MM.1S (cell line): ENCODE results near the gene C12orf75.

ENCODE experiments used
- DNase-seq: peaks from one replicate; pipeline ENCODE4 v3.0.0-alpha.2; 2015
- H2AFZ ChIP-seq: fragments of 300-600 bp; sonication (generic); 2 replicates; pipeline ENCODE4 v1.6.0; 2016; ENCODE audit warnings: antibody characterized with exemption, low read length
- H3F3A ChIP-seq: fragments of 300-600 bp; sonication (generic); 2 replicates; pipeline ENCODE4 v1.6.1; 2016; ENCODE audit warnings: mild to moderate bottlenecking, antibody characterized with exemption, low read length, moderate library complexity, mixed read lengths; ENCODE audit not compliant: insufficient read depth
- H3K27ac ChIP-seq: fragments of 300-600 bp; sonication (generic); 2 replicates; pipeline ENCODE4 v1.5.1; 2016; ENCODE audit warnings: mild to moderate bottlenecking, low read length
- H3K27me3 ChIP-seq: fragments of 300-600 bp; sonication (generic); replicated peaks from 2 replicates; pipeline ENCODE4 v1.6.0; 2016; ENCODE audit warnings: low read length; ENCODE audit not compliant: insufficient read depth
- H3K36me3 ChIP-seq: fragments of 300-600 bp; sonication (generic); replicated peaks from 2 replicates; pipeline ENCODE4 v1.6.1; 2016; ENCODE audit warnings: mild to moderate bottlenecking, low read length, mixed read lengths; ENCODE audit not compliant: insufficient read depth
- H3K4me1 ChIP-seq: fragments of 300-600 bp; sonication (generic); 2 replicates; pipeline ENCODE4 v1.6.1; 2016; ENCODE audit warnings: low read length, mixed read lengths
- H3K4me2 ChIP-seq: fragments of 300-600 bp; sonication (generic); 2 replicates; pipeline ENCODE4 v1.6.0; 2016; ENCODE audit warnings: low read depth, low read length
- H3K4me3 ChIP-seq: fragments of 300-600 bp; sonication (generic); 2 replicates; pipeline ENCODE4 v1.5.1; 2016; ENCODE audit warnings: low read length, mixed read lengths
- H3K79me2 ChIP-seq: fragments of 300-600 bp; sonication (generic); 2 replicates; pipeline ENCODE4 v1.6.1; 2016; ENCODE audit warnings: mixed run types, low read length, mixed read lengths
- H3K9ac ChIP-seq: fragments of 300-600 bp; sonication (generic); 2 replicates; pipeline ENCODE4 v1.6.1; 2016; ENCODE audit warnings: low read length, mixed read lengths
- H3K9me2 ChIP-seq: fragments of 300-600 bp; sonication (generic); replicated peaks from 2 replicates; pipeline ENCODE4 v1.6.1; 2016; ENCODE audit warnings: mild to moderate bottlenecking, low read length, mixed read lengths; ENCODE audit not compliant: insufficient read depth
- H3K9me3 ChIP-seq: fragments of 300-600 bp; sonication (generic); replicated peaks from 2 replicates; pipeline ENCODE4 v1.6.1; 2016; ENCODE audit warnings: mild to moderate bottlenecking, low read length, mixed read lengths; ENCODE audit not compliant: insufficient read depth
- H4K20me1 ChIP-seq: fragments of 300-600 bp; sonication (generic); 2 replicates; pipeline ENCODE4 v1.6.1; 2016; ENCODE audit warnings: mild to moderate bottlenecking, low read length, moderate library complexity, mixed read lengths; ENCODE audit not compliant: insufficient read depth
- CTCF ChIP-seq: fragments of 300-600 bp; sonication (generic); IDR thresholded peaks from 2 replicates; pipeline ENCODE4 v1.5.1; 2016; ENCODE audit warnings: antibody characterized with exemption, low read length, mixed read lengths
- EZH2 ChIP-seq: fragments of 300-600 bp; sonication (generic); optimal IDR thresholded peaks from 2 replicates; pipeline ENCODE3; 2017; ENCODE audit warnings: low read depth, mild to moderate bottlenecking, antibody characterized with exemption, low read length, mixed read lengths
- EZH2phosphoT487 ChIP-seq: fragments of 300-600 bp; sonication (generic); IDR thresholded peaks from 2 replicates; pipeline ENCODE4 v1.6.1; 2018; ENCODE audit warnings: antibody characterized with exemption, low read length

Gene C12orf75

GRCh38 chr12:105334582-105334981 is 4.1 kb downstream of the C12orf75 start:
- H3K36me3 ChIP-seq = no peaks in the 10 kb centered on the region
- no peak overlapping the region for H3K4me3 ChIP-seq
- no peaks in the 10 kb centered on the region for H3K9me2 ChIP-seq
- peaks cover 71% of the 10 kb centered on the region for H3K79me2 ChIP-seq
- H2AFZ ChIP-seq = no peak overlapping the region
- peaks cover 15% of the 10 kb centered on the region for H3F3A ChIP-seq
- no peak overlapping the region for H3K4me2 ChIP-seq
- no peaks in the 10 kb centered on the region for H4K20me1 ChIP-seq
- no peak overlapping the region for H3K27ac ChIP-seq
- TF ChIP-seq EZH2phosphoT487 (no peak), CTCF (no peak), EZH2 (no peak)
- no peak overlapping the region for H3K9ac ChIP-seq
- H3K27me3 ChIP-seq = no peaks in the 10 kb centered on the region
- no peak for DNase-seq
- no peaks in the 10 kb centered on the region for H3K9me3 ChIP-seq
- H3K4me1 ChIP-seq = 0 out of 2 replicates have a peak, but pooled peaks cover 8% of the 10 kb centered on the region

GRCh38 chr12:105335856-105336255 is 5.4 kb downstream of the C12orf75 start:
- Histone ChIP-seq H3K4me1 (0 out of 2 replicates have a peak, but pooled peaks cover 8% of the 10 kb centered on the region), H3F3A (peaks cover 8% of the 10 kb centered on the region), H3K4me3 (no peak overlapping the region), H2AFZ (no peak overlapping the region), H3K4me2 (no peak overlapping the region), H3K36me3 (peaks cover 3% of the 10 kb centered on the region; the same call in 1 of the 2 replicates), H3K79me2 (peaks cover 77% of the 10 kb centered on the region), H3K9me2 (no peaks in the 10 kb centered on the region), H3K9me3 (no peaks in the 10 kb centered on the region), H3K9ac (no peak overlapping the region), H4K20me1 (no peaks in the 10 kb centered on the region), H3K27ac (no peak overlapping the region), H3K27me3 (no peaks in the 10 kb centered on the region)
- DNase-seq = no peak
- TF ChIP-seq EZH2 = no peak
- TF ChIP-seq EZH2phosphoT487 = no peak
- TF ChIP-seq CTCF = no peak

GRCh38 chr12:105336411-105336810 is 5.9 kb downstream of the C12orf75 start:
- no peaks in the 10 kb centered on the region for H4K20me1 ChIP-seq
- H3F3A ChIP-seq = peaks cover 5% of the 10 kb centered on the region
- no peaks in the 10 kb centered on the region for H3K27me3 ChIP-seq
- no peak overlapping the region for H2AFZ ChIP-seq
- no peak overlapping the region for H3K27ac ChIP-seq
- H3K79me2 ChIP-seq = peaks cover 80% of the 10 kb centered on the region
- H3K4me1 ChIP-seq = 0 out of 2 replicates have a peak, but pooled peaks cover 8% of the 10 kb centered on the region
- no peak overlapping the region for H3K4me2 ChIP-seq
- DNase-seq = no peak
- H3K4me3 ChIP-seq = no peak overlapping the region
- peaks cover 5% of the 10 kb centered on the region; the same call in 1 of the 2 replicates for H3K36me3 ChIP-seq
- H3K9ac ChIP-seq = no peak overlapping the region
- H3K9me2 ChIP-seq = no peaks in the 10 kb centered on the region
- H3K9me3 ChIP-seq = no peaks in the 10 kb centered on the region
- TF ChIP-seq EZH2 = no peak
- TF ChIP-seq EZH2phosphoT487 = no peak
- TF ChIP-seq CTCF = no peak
